Activated T-helper 2 cell treated with anti-CD3 and anti-CD28 coated beads, Interferon-gamma antibody, Interleukin-2, Interleukin-4, amounts not matched to agents 10 μg/mL and 5 μg/mL and 100 μg/mL, durations not matched to agents 14 hours and 24 hours and 36 hours (primary cell): ENCODE results near the gene SLC35F1. TPM values are rescaled to one million over a fixed set of nuclear protein-coding genes. Genes with fewer than 3 reads are reported as not detected.

Source experiments
- DNase-seq: peaks from one replicate; pipeline ENCODE4 v3.0.0; 2021; ENCODE audit warnings: low spot score
- H3K27ac Mint-ChIP-seq: one replicate; pipeline ENCODE4 v1.8.0; 2021; ENCODE audit warnings: mixed read lengths
- H3K27me3 Mint-ChIP-seq: one replicate; pipeline ENCODE4 v1.8.0; 2021; ENCODE audit warnings: low read depth, mixed read lengths
- H3K36me3 Mint-ChIP-seq: one replicate; pipeline ENCODE4 v1.8.0; 2021; ENCODE audit warnings: low read depth, mixed read lengths
- H3K4me1 Mint-ChIP-seq: one replicate; pipeline ENCODE4 v1.8.0; 2021; ENCODE audit warnings: low read depth, mixed read lengths
- H3K4me3 Mint-ChIP-seq: one replicate; pipeline ENCODE4 v1.8.0; 2021; ENCODE audit warnings: low read depth, mild to moderate bottlenecking, moderate library complexity, mixed read lengths
- H3K9me3 Mint-ChIP-seq: one replicate; pipeline ENCODE4 v1.8.0; 2021; ENCODE audit warnings: mixed read lengths
- intact Hi-C: fragments of 100-400 bp; cut with micrococcal nuclease; formaldehyde crosslinking; loops from one replicate; pipeline ENCODE4 v1.15.1; 2023
- total RNA-seq: library from RNA; stranded (reverse); gene quantifications from 2 replicates; pipeline ENCODE4 v1.2.3, GENCODE V29; 2022

The SLC35F1 gene
- total RNA-seq, 1 donor from 2014 or later, result 0.09 TPM

GRCh38 chr6:118042855-118043254 is 135.8 kb downstream of the SLC35F1 start:
- Mint-ChIP-seq H3K4me3 (no peak overlapping the region), H3K36me3 (no peaks in the 10 kb centered on the region), H3K27me3 (no peaks in the 10 kb centered on the region), H3K27ac (no peak overlapping the region), H3K4me1 (no peaks in the 10 kb centered on the region), H3K9me3 (no peaks in the 10 kb centered on the region)
- intact Hi-C loops, result no loop called here
- DNase-seq, result no peak

GRCh38 chr6:118044275-118044674 is 137.2 kb downstream of the SLC35F1 start:
- no peak overlapping the region for H3K27ac Mint-ChIP-seq
- no peak overlapping the region for H3K4me3 Mint-ChIP-seq
- H3K36me3 Mint-ChIP-seq, result no peaks in the 10 kb centered on the region
- no peaks in the 10 kb centered on the region for H3K9me3 Mint-ChIP-seq
- H3K4me1 Mint-ChIP-seq, result no peaks in the 10 kb centered on the region
- intact Hi-C loops, result no loop called here
- no peaks in the 10 kb centered on the region for H3K27me3 Mint-ChIP-seq
- DNase-seq, result no peak

- Mint-ChIP-seq H3K36me3 (no peaks in the 10 kb centered on the region), H3K27ac (no peak overlapping the region), H3K4me3 (no peak overlapping the region), H3K4me1 (no peaks in the 10 kb centered on the region), H3K27me3 (no peaks in the 10 kb centered on the region), H3K9me3 (no peaks in the 10 kb centered on the region)
- no peak for DNase-seq
- intact Hi-C loops, result no loop called here
These were observed 147.0 kb downstream of the SLC35F1 start for GRCh38 chr6:118054082-118054481.

- Mint-ChIP-seq H3K4me3 (no peak overlapping the region), H3K36me3 (no peaks in the 10 kb centered on the region), H3K9me3 (no peaks in the 10 kb centered on the region), H3K27me3 (no peaks in the 10 kb centered on the region), H3K4me1 (no peaks in the 10 kb centered on the region), H3K27ac (no peak overlapping the region)
- intact Hi-C loops, result no loop called here
- no peak for DNase-seq
These were observed 154.6 kb downstream of the SLC35F1 start for GRCh38 chr6:118061666-118062065.

- no peaks in the 10 kb centered on the region for H3K4me1 Mint-ChIP-seq
These were observed 173.5 kb downstream of the SLC35F1 start for GRCh38 chr6:118080547-118080946.

GRCh38 chr6:118083711-118084110 is 176.6 kb downstream of the SLC35F1 start:
- intact Hi-C loops, result no loop called here
- no peaks in the 10 kb centered on the region for H3K9me3 Mint-ChIP-seq

More at GRCh38 chr6:118080547-118080946, 173.5 kb downstream of the SLC35F1 start:
- no peak overlapping the region for H3K4me3 Mint-ChIP-seq
- DNase-seq, result no peak
- H3K27ac Mint-ChIP-seq, result no peak overlapping the region
- H3K9me3 Mint-ChIP-seq, result no peaks in the 10 kb centered on the region
- H3K27me3 Mint-ChIP-seq, result no peaks in the 10 kb centered on the region
- no peaks in the 10 kb centered on the region for H3K36me3 Mint-ChIP-seq
- intact Hi-C loops, result no loop called here

GRCh38 chr6:118085665-118086064 is 178.6 kb downstream of the SLC35F1 start:
- no peaks in the 10 kb centered on the region for H3K27me3 Mint-ChIP-seq
- H3K9me3 Mint-ChIP-seq, result peaks cover under 1% of the 10 kb centered on the region
- H3K27ac Mint-ChIP-seq, result no peak overlapping the region
- H3K4me3 Mint-ChIP-seq, result no peak overlapping the region
- no peaks in the 10 kb centered on the region for H3K4me1 Mint-ChIP-seq
- no peaks in the 10 kb centered on the region for H3K36me3 Mint-ChIP-seq
- intact Hi-C loops, result no loop called here
- DNase-seq, result no peak

More at GRCh38 chr6:118083711-118084110, 176.6 kb downstream of the SLC35F1 start:
- no peaks in the 10 kb centered on the region for H3K36me3 Mint-ChIP-seq
- no peak overlapping the region for H3K27ac Mint-ChIP-seq
- no peaks in the 10 kb centered on the region for H3K4me1 Mint-ChIP-seq
- H3K4me3 Mint-ChIP-seq, result no peak overlapping the region
- no peak for DNase-seq
- no peaks in the 10 kb centered on the region for H3K27me3 Mint-ChIP-seq

GRCh38 chr6:118086159-118086558 is 179.1 kb downstream of the SLC35F1 start:
- H3K9me3 Mint-ChIP-seq, result peaks cover 3% of the 10 kb centered on the region
- no peaks in the 10 kb centered on the region for H3K4me1 Mint-ChIP-seq
- no peaks in the 10 kb centered on the region for H3K27me3 Mint-ChIP-seq
- no peak overlapping the region for H3K4me3 Mint-ChIP-seq
- intact Hi-C loops, result no loop called here
- DNase-seq, result no peak
- H3K27ac Mint-ChIP-seq, result no peak overlapping the region
- no peaks in the 10 kb centered on the region for H3K36me3 Mint-ChIP-seq

GRCh38 chr6:118092086-118092485 is 185.0 kb downstream of the SLC35F1 start:
- Mint-ChIP-seq H3K9me3 (peaks cover 21% of the 10 kb centered on the region), H3K36me3 (no peaks in the 10 kb centered on the region), H3K4me1 (no peaks in the 10 kb centered on the region), H3K27me3 (no peaks in the 10 kb centered on the region), H3K4me3 (no peak overlapping the region), H3K27ac (no peak overlapping the region)
- intact Hi-C loops, result no loop called here
- no peak for DNase-seq

- Mint-ChIP-seq H3K9me3 (peaks cover 11% of the 10 kb centered on the region), H3K27ac (no peak overlapping the region), H3K4me1 (no peaks in the 10 kb centered on the region), H3K36me3 (no peaks in the 10 kb centered on the region), H3K27me3 (no peaks in the 10 kb centered on the region), H3K4me3 (no peak overlapping the region)
- no peak for DNase-seq
- intact Hi-C loops, result no loop called here
These were observed 190.5 kb downstream of the SLC35F1 start for GRCh38 chr6:118097576-118097975.

- Mint-ChIP-seq H3K27me3 (no peaks in the 10 kb centered on the region), H3K9me3 (no peaks in the 10 kb centered on the region), H3K4me1 (no peaks in the 10 kb centered on the region), H3K4me3 (no peak overlapping the region), H3K36me3 (no peaks in the 10 kb centered on the region), H3K27ac (no peak overlapping the region)
- intact Hi-C loops, result no loop called here
- no peak for DNase-seq
These were observed 193.7 kb downstream of the SLC35F1 start for GRCh38 chr6:118100717-118101116.

- Mint-ChIP-seq H3K4me1 (no peaks in the 10 kb centered on the region), H3K27me3 (no peaks in the 10 kb centered on the region), H3K27ac (no peak overlapping the region), H3K36me3 (no peaks in the 10 kb centered on the region), H3K4me3 (no peak overlapping the region), H3K9me3 (no peaks in the 10 kb centered on the region)
- intact Hi-C loops, result no loop called here
- no peak for DNase-seq
These were observed 194.2 kb downstream of the SLC35F1 start for GRCh38 chr6:118101220-118101619.

GRCh38 chr6:118101831-118102345 is 194.8 kb downstream of the SLC35F1 start:
- no peak overlapping the region for H3K4me3 Mint-ChIP-seq
- no peak overlapping the region for H3K27ac Mint-ChIP-seq
- no peaks in the 10 kb centered on the region for H3K36me3 Mint-ChIP-seq
- no peak for DNase-seq
- H3K9me3 Mint-ChIP-seq, result no peaks in the 10 kb centered on the region
- H3K27me3 Mint-ChIP-seq, result no peaks in the 10 kb centered on the region
- no peaks in the 10 kb centered on the region for H3K4me1 Mint-ChIP-seq
- intact Hi-C loops, result no loop called here

- Mint-ChIP-seq H3K27me3 (no peaks in the 10 kb centered on the region), H3K36me3 (no peaks in the 10 kb centered on the region), H3K27ac (no peak overlapping the region), H3K4me3 (no peak overlapping the region), H3K4me1 (no peaks in the 10 kb centered on the region), H3K9me3 (no peaks in the 10 kb centered on the region)
- no peak for DNase-seq
- intact Hi-C loops, result no loop called here
These were observed 195.3 kb downstream of the SLC35F1 start for GRCh38 chr6:118102401-118102800.
